DMS79 treated with DMSO at 0.1 percent for 48 hours (cell line): ENCODE measurements around the gene TMEM108.

ENCODE experiments used
- DNase-seq: peaks from one replicate; lab custom pipeline; 2025; lab: John Stamatoyannopoulos, UW

The TMEM108 gene

GRCh38 chr3:133119176-133119575 is 81.0 kb downstream of the TMEM108 start:
- DNase-seq = no peak

DNA sequence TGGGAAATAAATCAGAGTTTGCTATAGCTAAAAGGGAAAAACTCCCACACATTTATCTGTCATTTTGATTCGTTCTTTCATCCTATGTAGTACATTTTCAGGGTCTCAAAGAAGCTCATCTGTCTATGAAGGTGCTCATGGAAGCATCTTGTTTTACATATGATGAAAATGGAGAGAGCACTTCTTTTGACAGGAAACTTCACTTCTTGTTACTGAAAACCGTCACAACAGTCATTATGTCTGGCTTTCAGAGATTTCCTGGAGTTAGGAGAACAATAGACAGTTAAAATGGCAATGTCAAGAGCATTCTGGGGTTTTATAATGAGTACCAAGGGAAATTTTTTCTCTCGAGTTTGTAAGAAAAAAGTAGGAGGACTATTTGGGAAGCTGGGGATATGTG is 83.3 kb downstream of the TMEM108 start:
- no peak for DNase-seq

- DNase-seq = no peak
Observed at GRCh38 chr3:133123636-133124035, 85.4 kb downstream of the TMEM108 start.

- peak; percentile 24 for DNase-seq
Observed at GRCh38 chr3:133124511-133124910, 86.3 kb downstream of the TMEM108 start.

DNA sequence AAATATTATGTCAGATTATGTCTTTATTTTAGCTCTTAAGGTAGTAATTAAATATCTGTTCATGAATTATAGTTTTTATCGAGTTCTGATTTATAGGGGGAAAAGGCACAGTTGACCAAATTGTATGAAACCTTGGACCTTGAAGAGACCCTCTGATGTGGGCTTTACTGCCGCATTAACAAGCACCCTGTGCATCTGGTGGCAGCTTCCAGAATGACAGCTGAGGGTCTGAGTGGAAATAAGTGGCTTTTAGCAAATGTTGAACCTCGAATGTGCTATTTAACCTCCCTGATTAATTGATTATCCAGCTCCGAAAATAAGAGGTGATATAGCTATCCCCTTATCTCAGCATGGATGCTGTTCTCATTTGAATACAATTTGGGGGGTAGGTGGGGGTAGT is 87.0 kb downstream of the TMEM108 start:
- no peak for DNase-seq

- no peak for DNase-seq
Observed at GRCh38 chr3:133125802-133126201, 87.6 kb downstream of the TMEM108 start.

DNA sequence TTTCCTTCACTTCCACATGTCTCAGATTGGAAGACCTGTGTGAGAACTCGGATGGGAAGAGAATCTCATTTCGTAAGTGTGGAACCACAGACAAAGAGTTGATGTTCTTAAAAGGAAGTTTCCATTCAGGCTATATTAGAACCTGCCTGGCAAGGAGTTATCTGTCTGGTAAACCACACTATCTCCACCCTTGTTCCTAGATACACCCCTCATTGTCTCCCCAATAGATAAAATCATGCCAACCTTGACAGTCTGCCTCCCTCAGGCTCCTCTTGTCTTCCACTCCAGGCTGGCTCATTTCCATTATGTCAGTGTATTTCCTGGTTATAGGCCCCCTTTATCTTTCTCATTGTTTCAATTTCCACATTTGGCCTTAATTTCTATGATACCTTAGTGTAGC is 89.2 kb downstream of the TMEM108 start:
- DNase-seq = no peak

GRCh38 chr3:133130168-133130567 is 92.0 kb downstream of the TMEM108 start:
- DNase-seq = no peak

DNA sequence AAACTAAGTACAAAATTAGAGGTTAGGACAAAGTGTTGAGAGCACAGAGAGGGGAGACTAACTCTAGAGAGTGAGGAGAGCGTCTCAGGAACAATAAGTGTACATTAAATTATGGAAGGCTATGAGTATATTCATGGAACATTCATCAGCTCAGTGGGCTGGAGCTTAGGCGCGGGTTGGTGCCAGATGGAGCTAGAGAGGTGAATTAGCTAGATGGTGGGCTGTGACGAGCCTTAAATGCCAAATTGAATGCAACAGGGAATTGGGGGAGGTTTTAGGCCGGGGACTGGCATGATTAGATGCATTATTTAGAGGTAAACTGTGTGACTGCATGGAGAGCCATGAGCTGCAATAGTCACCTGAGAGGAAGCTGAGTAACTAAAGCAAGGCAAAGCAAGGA is 97.1 kb downstream of the TMEM108 start:
- peak; percentile 97 for DNase-seq

GRCh38 chr3:133136114-133137041 is 98.2 kb downstream of the TMEM108 start:
- peak; percentile 71 for DNase-seq

GRCh38 chr3:133137042-133137996 is 99.1 kb downstream of the TMEM108 start:
- no peak for DNase-seq

DNA sequence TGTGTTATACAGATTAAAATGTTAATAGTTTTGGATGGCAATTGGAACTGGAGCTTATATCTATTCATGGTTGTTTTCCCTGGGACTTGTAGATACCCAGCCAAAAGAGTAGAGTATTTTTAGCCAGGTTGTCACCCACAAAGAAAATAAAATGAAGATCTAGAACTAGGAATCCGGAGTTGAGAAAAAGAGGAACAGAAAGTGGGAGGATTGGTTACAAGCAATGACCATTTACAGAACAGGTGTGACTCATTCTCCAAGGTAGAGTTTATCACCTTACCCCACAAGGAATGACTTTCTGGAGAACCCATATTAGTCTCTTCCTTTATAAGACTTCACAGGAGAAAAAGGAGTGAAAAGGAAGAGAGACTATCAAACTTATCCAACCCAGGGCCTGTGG is 99.8 kb downstream of the TMEM108 start:
- DNase-seq = peak; percentile 22

DNA sequence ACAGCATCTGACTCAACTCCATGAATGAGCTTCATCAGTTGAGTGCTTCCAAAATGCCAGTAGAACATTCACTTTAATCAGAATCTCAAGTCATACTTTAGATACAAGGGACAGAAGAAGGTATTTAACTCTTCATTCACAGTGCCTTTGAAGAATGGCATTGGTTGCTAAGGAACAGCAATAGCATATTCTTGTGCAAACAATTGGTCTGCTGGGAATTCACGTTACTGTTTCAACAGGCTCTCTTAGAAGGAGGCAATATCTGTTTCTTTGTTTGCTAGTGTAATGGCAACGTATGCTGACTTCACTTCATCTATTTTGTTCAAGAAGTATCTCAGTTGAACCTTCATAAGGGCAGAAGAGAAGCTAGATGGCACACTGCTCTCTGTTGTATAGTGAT is 113.9 kb downstream of the TMEM108 start:
- peak; percentile 79 for DNase-seq

DNA sequence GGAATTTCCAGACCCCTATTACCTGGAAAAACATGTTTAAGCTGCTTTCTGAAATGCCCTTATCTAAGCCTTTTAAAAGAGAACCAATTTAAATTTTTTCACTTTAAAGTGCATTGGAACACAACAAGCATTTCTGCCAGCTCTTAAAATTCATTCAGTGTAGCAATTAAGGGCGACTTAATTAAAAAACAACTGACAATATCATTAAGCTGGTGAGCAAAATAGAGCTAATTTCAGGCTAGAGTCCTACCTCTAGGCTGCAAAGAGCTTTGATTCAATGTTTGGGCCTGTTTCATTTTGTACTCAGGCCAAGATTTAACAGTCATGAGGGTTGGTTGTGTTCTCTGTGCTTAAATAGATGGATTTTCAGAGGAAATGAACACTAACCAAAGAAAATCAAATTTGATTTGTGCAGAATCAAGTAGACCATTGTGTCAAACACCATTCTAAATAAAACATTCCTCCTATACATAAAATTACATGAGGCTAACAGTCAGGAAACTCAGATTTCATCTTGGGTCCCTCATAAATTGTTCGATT is 114.6 kb downstream of the TMEM108 start:
- peak; percentile 19 for DNase-seq

- no peak for DNase-seq
Observed at GRCh38 chr3:133153382-133153781, 115.2 kb downstream of the TMEM108 start.

- no peak for DNase-seq
Observed at GRCh38 chr3:133157716-133158115, 119.5 kb downstream of the TMEM108 start.

- no peak for DNase-seq
Observed at GRCh38 chr3:133158686-133159085, 120.5 kb downstream of the TMEM108 start.

- no peak for DNase-seq
Observed at GRCh38 chr3:133159498-133160475, 121.6 kb downstream of the TMEM108 start.

GRCh38 chr3:133161656-133162055 is 123.5 kb downstream of the TMEM108 start:
- peak; percentile 95 for DNase-seq

DNA sequence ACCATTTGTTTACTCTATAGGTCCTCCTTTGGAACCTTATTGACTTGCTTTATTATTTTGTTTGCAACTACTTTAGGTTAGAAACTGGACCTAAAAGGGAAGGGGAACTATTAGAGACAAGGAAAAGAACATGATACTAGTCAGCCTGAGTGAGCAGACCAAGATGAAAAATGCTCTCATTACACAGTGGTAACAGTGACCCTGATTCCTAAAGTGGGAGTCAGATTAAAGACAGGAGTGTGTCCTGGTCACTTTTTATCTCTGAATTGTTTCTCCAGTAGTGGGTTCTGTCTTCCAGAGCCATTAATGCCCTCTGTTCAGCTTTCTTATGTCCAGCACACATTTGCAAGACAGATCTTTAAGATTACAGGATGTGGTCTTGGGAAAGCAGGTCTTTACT is 124.1 kb downstream of the TMEM108 start:
- DNase-seq = no peak

DNA sequence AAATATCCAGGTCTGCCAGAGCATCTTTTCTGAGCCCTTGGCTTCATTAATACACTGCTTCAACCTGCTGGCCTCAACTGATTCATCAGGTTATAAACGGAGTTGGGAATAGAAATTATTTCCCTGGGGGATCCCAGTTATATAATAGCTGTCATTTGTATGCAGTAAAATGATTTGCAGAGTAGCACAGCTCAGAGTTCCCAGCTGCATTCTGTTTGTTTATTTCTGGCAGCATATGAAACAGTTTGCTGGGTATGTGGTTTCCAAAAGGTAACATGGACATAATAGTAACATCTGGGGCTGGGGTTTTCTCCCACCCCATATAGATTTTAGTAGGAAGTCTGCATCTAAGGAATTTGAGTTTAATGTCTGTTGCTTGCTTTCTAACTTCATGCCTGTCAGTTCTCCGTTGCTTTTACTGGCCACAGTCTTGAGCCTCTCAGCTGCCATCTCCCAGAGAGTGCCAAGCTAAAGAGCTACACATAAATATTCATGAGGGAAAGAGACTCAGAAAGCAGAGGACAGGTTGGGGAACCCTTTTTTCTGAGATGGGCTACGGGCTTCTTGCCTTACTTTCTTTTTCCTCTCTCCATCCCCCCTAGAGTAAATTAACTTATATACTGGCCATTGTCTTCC is 124.6 kb downstream of the TMEM108 start:
- DNase-seq = peak; percentile 27
